ENCODE data around the gene PDLIM1.

GRCh38 chr10:95225136-95225535 lies 65.7 kb downstream of the PDLIM1 start:
- no peak for TF ChIP-seq CTCF (IDR thresholded peaks at IDR 0.05; ENCODE audit: insufficient read depth, low read length)
- TF ChIP-seq GABPA (IDR thresholded peaks at IDR 0.05; ENCODE audit: low read depth) = no peak
- TF ChIP-seq POLR2AphosphoS5 (IDR thresholded peaks at IDR 0.05; ENCODE audit: low read depth) = no peak

Measured in HL-60 (cell line).